Measurements from ENCODE around the gene TNKS1BP1. TPM values are rescaled to one million over a fixed set of nuclear protein-coding genes. Genes with fewer than 3 reads are reported as not detected.

Gene TNKS1BP1
- total RNA-seq, 3 donors from 2014 or later (not counting 1 experiment from before 2014, with no cell fraction given): 4.3 to 9.3 (median 7.5) TPM

GRCh38 chr11:57254631-57255030, 70.1 kb downstream of the TNKS1BP1 start:
- Histone ChIP-seq H3K4me1 (ENCODE audit: control insufficient read depth, insufficient read depth, low read length) (no peaks in the 10 kb centered on the region), H3K36me3 (ENCODE audit: control insufficient read depth, insufficient read depth, low read length) (no peaks in the 10 kb centered on the region), H3K9me3 (ENCODE audit: control insufficient read depth, insufficient read depth, low read length) (no peaks in the 10 kb centered on the region), H3K4me3 (ENCODE audit: low read length) (no peak overlapping the region), H3K27ac (ENCODE audit: low read length) (no peak overlapping the region), H3K27me3 (ENCODE audit: control insufficient read depth, insufficient read depth, low read length) (no peaks in the 10 kb centered on the region)
- DNase-seq: no peak
- peaks cover 31 to 54% of the 10 kb centered on the region in 2 donors for H3K27me3 Mint-ChIP-seq (ENCODE audit: low read depth in 2 of 2)
- H3K9me3 Mint-ChIP-seq: no peaks in the 10 kb centered on the region
- no peaks in the 10 kb centered on the region for H3K4me1 Mint-ChIP-seq
- H3K4me3 Mint-ChIP-seq: no peak overlapping the region
- no peak for ATAC-seq
- no peaks in the 10 kb centered on the region for H3K36me3 Mint-ChIP-seq
- intact Hi-C loops (cut with micrococcal nuclease): no loop called here
- H3K27ac Mint-ChIP-seq: no peak overlapping the region
- no peak for TF ChIP-seq CTCF (IDR thresholded peaks at IDR 0.05)

- Mint-ChIP-seq H3K27ac (no peak overlapping the region), H3K27me3 (ENCODE audit: low read depth in 2 of 2) (peaks cover 31 to 51% of the 10 kb centered on the region in 2 donors), H3K4me3 (no peak overlapping the region), H3K4me1 (no peaks in the 10 kb centered on the region), H3K9me3 (no peaks in the 10 kb centered on the region), H3K36me3 (no peaks in the 10 kb centered on the region)
- intact Hi-C loops (cut with micrococcal nuclease): no loop called here
- WGBS (ENCODE audit: insufficient coverage): 26% methylated on average over 5 of the region's 5 CpGs
- ATAC-seq: no peak
- Histone ChIP-seq H3K27me3 (ENCODE audit: control insufficient read depth, insufficient read depth, low read length) (no peaks in the 10 kb centered on the region), H3K9me3 (ENCODE audit: control insufficient read depth, insufficient read depth, low read length) (no peaks in the 10 kb centered on the region), H3K4me3 (ENCODE audit: low read length) (no peak overlapping the region), H3K27ac (ENCODE audit: low read length) (no peak overlapping the region), H3K4me1 (ENCODE audit: control insufficient read depth, insufficient read depth, low read length) (no peaks in the 10 kb centered on the region), H3K36me3 (ENCODE audit: control insufficient read depth, insufficient read depth, low read length) (no peaks in the 10 kb centered on the region)
- no peak for DNase-seq
- TF ChIP-seq CTCF (IDR thresholded peaks at IDR 0.05): no peak
Measured at GRCh38 chr11:57251491-57252104, 73.2 kb downstream of the TNKS1BP1 start.

- H3K4me3 Mint-ChIP-seq: no peak overlapping the region
- no peaks in the 10 kb centered on the region for H3K27me3 ChIP-seq (ENCODE audit: control insufficient read depth, insufficient read depth, low read length)
- H3K9me3 Mint-ChIP-seq: no peaks in the 10 kb centered on the region
- no peaks in the 10 kb centered on the region for H3K36me3 Mint-ChIP-seq
- WGBS (ENCODE audit: insufficient coverage): 86% methylated on average over 2 of the region's 2 CpGs
- no peak overlapping the region for H3K27ac ChIP-seq (ENCODE audit: low read length)
- peaks cover 29 to 46% of the 10 kb centered on the region in 2 donors for H3K27me3 Mint-ChIP-seq (ENCODE audit: low read depth in 2 of 2)
- H3K4me1 ChIP-seq (ENCODE audit: control insufficient read depth, insufficient read depth, low read length): no peaks in the 10 kb centered on the region
- no peak for TF ChIP-seq CTCF (IDR thresholded peaks at IDR 0.05)
- no peak for ATAC-seq
- DNase-seq: no peak
- H3K4me3 ChIP-seq (ENCODE audit: low read length): no peak overlapping the region
- intact Hi-C loops (cut with micrococcal nuclease): no loop called here
- no peaks in the 10 kb centered on the region for H3K9me3 ChIP-seq (ENCODE audit: control insufficient read depth, insufficient read depth, low read length)
- H3K36me3 ChIP-seq (ENCODE audit: control insufficient read depth, insufficient read depth, low read length): no peaks in the 10 kb centered on the region
- no peak overlapping the region for H3K27ac Mint-ChIP-seq
- H3K4me1 Mint-ChIP-seq: no peaks in the 10 kb centered on the region
Measured at GRCh38 chr11:57251037-57251436, 73.7 kb downstream of the TNKS1BP1 start.

Other genes with a start within 250 kb of the TNKS1BP1 start
- not detected for gene LRRC55, start 143.0 kb downstream of the TNKS1BP1 start, total RNA-seq
- gene APLNR, start 87.7 kb downstream of the TNKS1BP1 start, total RNA-seq: under 1 TPM in 1 of 3 donors, not detected in 2; 0.07 TPM
- 10 to 100 TPM; 45.5 to 50.0 (median 47.1) TPM for gene SSRP1, start 10.9 kb upstream of the TNKS1BP1 start, total RNA-seq
- gene P2RX3, start 13.4 kb upstream of the TNKS1BP1 start, total RNA-seq: not detected
- not detected for gene PRG3, start 56.2 kb upstream of the TNKS1BP1 start, total RNA-seq
- gene PRG2, start 65.7 kb upstream of the TNKS1BP1 start, total RNA-seq: 1 to 10 TPM in 2 of 3 donors, not detected in 1; 1.2 to 2.4 TPM
- 10 to 100 TPM; 17.0 to 22.2 (median 20.7) TPM for gene SLC43A3, start 102.2 kb upstream of the TNKS1BP1 start, total RNA-seq
- gene RTN4RL2, start 135.6 kb upstream of the TNKS1BP1 start, total RNA-seq: under 1 TPM; 0.38 to 0.61 (median 0.48) TPM
- gene SLC43A1, start 190.8 kb upstream of the TNKS1BP1 start, total RNA-seq: 10 to 100 TPM; 11.3 to 20.6 (median 13.9) TPM
- 10 to 100 TPM; 15.0 to 18.8 (median 17.1) TPM for gene TIMM10, start 205.8 kb upstream of the TNKS1BP1 start, total RNA-seq
- not detected for gene SMTNL1, start 212.6 kb upstream of the TNKS1BP1 start, total RNA-seq
- gene UBE2L6, start 242.7 kb upstream of the TNKS1BP1 start, total RNA-seq: 100 to 1,000 TPM in 2 of 3 donors, 10 to 100 TPM in 1; 89.1 to 108 (median 103) TPM

Measured in natural killer cell (primary cell).